DND-41 (cell line): ENCODE measurements around the gene PFN1.
A peak's percentile ranks its signal among the peaks of the same experiment; 100 is the strongest.

Experiments used
- ATAC-seq: fragments of 200-7000 bp; cut with Tn5 transposase; 3 replicates; pipeline ENCODE4 v1.9.1; 2021; ENCODE audit warnings: low read depth; ENCODE audit not compliant: insufficient read depth
- DNase-seq: peaks from one replicate; pipeline ENCODE4 v3.0.0-alpha.2; 2020
- H2AFZ ChIP-seq: 2 replicates; pipeline ENCODE4 v1.6.0; 2012; ENCODE audit warnings: low read depth, low read length
- H3K27ac ChIP-seq: 2 replicates; pipeline ENCODE4 v1.5.1; 2012; ENCODE audit warnings: low read length, inconsistent platforms
- H3K27me3 ChIP-seq: fragments of 200-600 bp; sonication (generic); 2 replicates; pipeline ENCODE4 v1.6.0; 2012; ENCODE audit warnings: low read length, mild to moderate bottlenecking, inconsistent platforms; ENCODE audit not compliant: insufficient read depth, poor library complexity
- H3K36me3 ChIP-seq: 2 replicates; pipeline ENCODE4 v1.5.1; 2012; ENCODE audit warnings: low read length, inconsistent platforms; ENCODE audit not compliant: insufficient read depth
- H3K4me1 ChIP-seq: 2 replicates; pipeline ENCODE4 v1.5.1; 2012; ENCODE audit warnings: mild to moderate bottlenecking, low read length; ENCODE audit not compliant: insufficient read depth
- H3K4me2 ChIP-seq: 2 replicates; pipeline ENCODE4 v1.6.0; 2012; ENCODE audit warnings: mild to moderate bottlenecking, moderate library complexity, low read length, inconsistent platforms; ENCODE audit not compliant: insufficient read depth
- H3K4me3 ChIP-seq, 2 experiments: fragments of 200-600 bp in 1 of 2; shearing (Covaris generic) in 1 of 2; 2 replicates each; pipeline ENCODE4 v1.5.1; 2012 to 2016; ENCODE audit warnings: inconsistent platforms in 2 of 2, low read length in 2 of 2, mild to moderate bottlenecking in 2 of 2, low read depth in 1 of 2, moderate library complexity in 1 of 2
- H3K79me2 ChIP-seq: 2 replicates; pipeline ENCODE4 v1.6.0; 2012; ENCODE audit warnings: low read length, inconsistent platforms; ENCODE audit not compliant: insufficient read depth
- H3K9ac ChIP-seq: 2 replicates; pipeline ENCODE4 v1.6.0; 2012; ENCODE audit warnings: low read depth, mild to moderate bottlenecking, inconsistent platforms, low read length, moderate library complexity
- H3K9me3 ChIP-seq: 2 replicates; pipeline ENCODE4 v1.5.1; 2012; ENCODE audit warnings: low read length, moderate library complexity, mild to moderate bottlenecking, inconsistent platforms; ENCODE audit not compliant: insufficient read depth, severe bottlenecking
- H4K20me1 ChIP-seq: 2 replicates; pipeline ENCODE4 v1.6.0; 2012; ENCODE audit warnings: low read length; ENCODE audit not compliant: insufficient read depth
- CTCF ChIP-seq: IDR thresholded peaks from 2 replicates; pipeline ENCODE4 v1.5.1; 2012; ENCODE audit warnings: borderline replicate concordance, low read length, moderate library complexity, mild to moderate bottlenecking; ENCODE audit not compliant: poor library complexity, severe bottlenecking; ENCODE audit errors: extremely low read depth
- EZH2 ChIP-seq: IDR thresholded peaks from 3 replicates; pipeline ENCODE4 v1.6.1; 2012; ENCODE audit warnings: borderline replicate concordance, low read depth, mild to moderate bottlenecking, moderate library complexity, low read length, inconsistent platforms; ENCODE audit not compliant: severe bottlenecking

Gene PFN1

GRCh38 chr17:4948931-4949320, 596 bp upstream of the PFN1 start:
- peak overlapping the region; percentile 82 for H2AFZ ChIP-seq
- TF ChIP-seq EZH2: no peak
- no peak for TF ChIP-seq CTCF
- H3K27me3 ChIP-seq: no peaks in the 10 kb centered on the region
- peak overlapping the region; percentile 98 for H3K9ac ChIP-seq
- peaks cover 37% of the 10 kb centered on the region for H4K20me1 ChIP-seq
- peaks cover 42% of the 10 kb centered on the region for H3K36me3 ChIP-seq
- no peaks in the 10 kb centered on the region for H3K9me3 ChIP-seq
- H3K4me3 ChIP-seq: peak overlapping the region; percentile 71 to 91
- peak overlapping the region; percentile 93 for H3K4me2 ChIP-seq
- ATAC-seq: peak; percentile 48
- peaks cover 55% of the 10 kb centered on the region for H3K79me2 ChIP-seq
- H3K27ac ChIP-seq: peak overlapping the region; percentile 99
- H3K4me1 ChIP-seq: peaks cover 55% of the 10 kb centered on the region
- DNase-seq: peak; percentile 85

GRCh38 chr17:4947411-4948165, 742 bp downstream of the PFN1 start:
- H3K9me3 ChIP-seq: no peaks in the 10 kb centered on the region
- H3K4me1 ChIP-seq: peaks cover 68% of the 10 kb centered on the region
- H3K27ac ChIP-seq: peak overlapping the region; percentile 97
- TF ChIP-seq CTCF (no peak), EZH2 (no peak)
- no peaks in the 10 kb centered on the region for H3K27me3 ChIP-seq
- peaks cover 68% of the 10 kb centered on the region for H3K79me2 ChIP-seq
- H3K4me3 ChIP-seq: peak overlapping the region; percentile 72 to 91
- H3K36me3 ChIP-seq: peaks cover 55% of the 10 kb centered on the region
- DNase-seq (peak; percentile 81), ATAC-seq (peak; percentile 38)
- H2AFZ ChIP-seq: peak overlapping the region; percentile 40; the same call in 1 of the 2 replicates
- H3K9ac ChIP-seq: peak overlapping the region; percentile 98
- peak overlapping the region; percentile 97 for H3K4me2 ChIP-seq
- H4K20me1 ChIP-seq: peaks cover 46% of the 10 kb centered on the region

GRCh38 chr17:4947010-4947410, 1.3 kb downstream of the PFN1 start:
- Histone ChIP-seq H3K79me2 (peaks cover 74% of the 10 kb centered on the region), H2AFZ (no peak overlapping the region), H3K9me3 (no peaks in the 10 kb centered on the region), H3K9ac (peak overlapping the region; percentile 98), H3K4me1 (peaks cover 74% of the 10 kb centered on the region), H3K36me3 (peaks cover 61% of the 10 kb centered on the region), H3K4me2 (peak overlapping the region; percentile 97), H3K27ac (peak overlapping the region; percentile 97), H4K20me1 (peaks cover 51% of the 10 kb centered on the region), H3K4me3 (peak overlapping the region; percentile 72 to 91; a peak in 3 of 4 replicates), H3K27me3 (no peaks in the 10 kb centered on the region)
- DNase-seq (no peak), ATAC-seq (no peak)
- no peak for TF ChIP-seq EZH2
- TF ChIP-seq CTCF: no peak
